Brain microvascular endothelial cell (primary cell): Measurements from ENCODE around the gene TCEANC.

Experiments
- DNase-seq: peaks from one replicate; pipeline ENCODE4 v3.0.0-alpha.2; 2020
- H3K27ac ChIP-seq: fragments of 250-450 bp; sonication (Bioruptor Pico); 2 replicates; pipeline ENCODE4 v1.5.1; 2020; ENCODE audit warnings: mild to moderate bottlenecking, moderate library complexity
- H3K27me3 ChIP-seq: fragments of 250-450 bp; sonication (Bioruptor Pico); replicated peaks from 2 replicates; pipeline ENCODE4 v1.5.1; 2020; ENCODE audit warnings: mild to moderate bottlenecking
- H3K36me3 ChIP-seq: fragments of 250-450 bp; sonication (Bioruptor Pico); replicated peaks from 2 replicates; pipeline ENCODE4 v1.5.1; 2020; ENCODE audit warnings: mild to moderate bottlenecking
- H3K4me3 ChIP-seq: 2 replicates; pipeline ENCODE4 v1.5.1; 2011; ENCODE audit warnings: low read depth, mild to moderate bottlenecking, control low read depth, low read length, moderate library complexity
- CTCF ChIP-seq: IDR thresholded peaks from 2 replicates; pipeline ENCODE4 v1.5.1; 2011; ENCODE audit warnings: low read depth, mild to moderate bottlenecking, moderate library complexity, low read length, control low read depth, inconsistent platforms; ENCODE audit errors: missing control alignments
- in situ Hi-C: cut with HindIII; loops from 2 replicates; pipeline ENCODE4 v1.10.0; 2017; ENCODE audit warnings: low sequenced_read_pairs, low pct_ligation_motif_present

The TCEANC gene

GRCh38 chrX:13694983-13695382 is 42.0 kb downstream of the TCEANC start:
- Histone ChIP-seq H3K27ac (no peak overlapping the region), H3K4me3 (no peak overlapping the region), H3K36me3 (no peaks in the 10 kb centered on the region), H3K27me3 (no peaks in the 10 kb centered on the region)
- in situ Hi-C loops = no loop called here
- TF ChIP-seq CTCF = no peak
- no peak for DNase-seq

- no peaks in the 10 kb centered on the region for H3K36me3 ChIP-seq
- no peaks in the 10 kb centered on the region for H3K27me3 ChIP-seq
- in situ Hi-C loops = no loop called here
- H3K27ac ChIP-seq = no peak overlapping the region
- H3K4me3 ChIP-seq = no peak overlapping the region
- TF ChIP-seq CTCF = no peak
- DNase-seq = no peak
Observed at GRCh38 chrX:13695601-13696115, 42.7 kb downstream of the TCEANC start.

- Histone ChIP-seq H3K27ac (no peak overlapping the region), H3K4me3 (no peak overlapping the region), H3K27me3 (no peaks in the 10 kb centered on the region), H3K36me3 (no peaks in the 10 kb centered on the region)
- DNase-seq = no peak
- in situ Hi-C loops = no loop called here
- TF ChIP-seq CTCF = no peak
Observed at GRCh38 chrX:13697455-13697854, 44.5 kb downstream of the TCEANC start.

GRCh38 chrX:13697976-13698375 is 45.0 kb downstream of the TCEANC start:
- in situ Hi-C loops = no loop called here
- no peak overlapping the region for H3K27ac ChIP-seq
- no peak overlapping the region for H3K4me3 ChIP-seq
- TF ChIP-seq CTCF = no peak
- DNase-seq = no peak
- no peaks in the 10 kb centered on the region for H3K27me3 ChIP-seq
- no peaks in the 10 kb centered on the region for H3K36me3 ChIP-seq

DNA sequence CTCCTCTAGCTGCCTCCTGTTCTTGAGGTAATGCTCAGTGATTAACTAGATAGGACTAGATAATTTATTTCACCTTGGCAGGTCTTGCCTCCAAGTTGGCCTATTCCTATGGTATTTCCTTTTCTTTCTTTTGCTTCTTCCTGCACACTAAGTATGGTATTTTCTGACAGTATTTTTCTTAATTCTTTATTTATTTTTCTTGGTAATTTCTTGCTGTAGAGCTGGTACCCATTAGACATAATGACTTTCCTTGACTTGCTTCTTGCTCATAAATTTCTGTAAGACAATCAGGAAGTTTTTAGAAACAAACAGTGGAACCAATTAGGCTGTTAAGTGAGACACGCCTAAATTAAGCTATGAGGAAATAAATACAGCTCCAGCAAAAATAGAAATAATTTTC is 45.5 kb downstream of the TCEANC start:
- H3K36me3 ChIP-seq = no peaks in the 10 kb centered on the region
- H3K27ac ChIP-seq = no peak overlapping the region
- no peak overlapping the region for H3K4me3 ChIP-seq
- in situ Hi-C loops = no loop called here
- TF ChIP-seq CTCF = no peak
- DNase-seq = no peak
- H3K27me3 ChIP-seq = no peaks in the 10 kb centered on the region

DNA sequence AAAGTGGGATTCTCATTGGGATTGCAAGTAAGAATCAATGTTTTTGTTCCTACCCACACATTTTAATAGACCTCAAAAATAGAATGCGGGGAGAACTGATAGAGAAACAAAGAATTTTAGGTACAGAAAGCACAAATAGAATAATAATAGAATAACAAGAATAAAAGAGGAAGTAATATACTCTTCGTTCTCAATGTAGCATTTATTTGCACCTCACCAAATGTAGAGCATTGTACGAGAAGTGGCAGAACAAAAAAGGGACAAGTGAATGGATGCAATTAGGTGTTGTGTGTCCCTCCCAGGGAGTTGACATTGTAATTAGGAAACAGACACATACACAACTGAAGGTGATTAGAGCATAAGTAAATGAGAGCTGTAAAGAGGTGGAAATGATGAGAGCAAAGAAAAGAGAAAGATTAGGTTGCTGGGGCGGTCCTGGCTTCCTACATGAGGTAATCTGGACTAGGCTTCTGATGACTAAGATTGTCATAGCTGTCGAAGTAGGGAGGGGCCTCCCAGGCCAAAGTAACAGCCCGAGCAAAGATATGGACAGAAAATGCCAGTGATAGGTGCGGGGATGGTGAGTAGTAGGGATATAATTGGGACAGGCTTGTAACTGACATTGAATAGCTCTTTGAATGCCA is 46.4 kb downstream of the TCEANC start:
- in situ Hi-C loops = no loop called here
- no peaks in the 10 kb centered on the region for H3K27me3 ChIP-seq
- no peak overlapping the region for H3K4me3 ChIP-seq
- H3K36me3 ChIP-seq = no peaks in the 10 kb centered on the region
- TF ChIP-seq CTCF = no peak
- no peak overlapping the region for H3K27ac ChIP-seq
- DNase-seq = peak; percentile 43
